ENCODE data around the gene PTPRG.

PTPRG gene

DNA sequence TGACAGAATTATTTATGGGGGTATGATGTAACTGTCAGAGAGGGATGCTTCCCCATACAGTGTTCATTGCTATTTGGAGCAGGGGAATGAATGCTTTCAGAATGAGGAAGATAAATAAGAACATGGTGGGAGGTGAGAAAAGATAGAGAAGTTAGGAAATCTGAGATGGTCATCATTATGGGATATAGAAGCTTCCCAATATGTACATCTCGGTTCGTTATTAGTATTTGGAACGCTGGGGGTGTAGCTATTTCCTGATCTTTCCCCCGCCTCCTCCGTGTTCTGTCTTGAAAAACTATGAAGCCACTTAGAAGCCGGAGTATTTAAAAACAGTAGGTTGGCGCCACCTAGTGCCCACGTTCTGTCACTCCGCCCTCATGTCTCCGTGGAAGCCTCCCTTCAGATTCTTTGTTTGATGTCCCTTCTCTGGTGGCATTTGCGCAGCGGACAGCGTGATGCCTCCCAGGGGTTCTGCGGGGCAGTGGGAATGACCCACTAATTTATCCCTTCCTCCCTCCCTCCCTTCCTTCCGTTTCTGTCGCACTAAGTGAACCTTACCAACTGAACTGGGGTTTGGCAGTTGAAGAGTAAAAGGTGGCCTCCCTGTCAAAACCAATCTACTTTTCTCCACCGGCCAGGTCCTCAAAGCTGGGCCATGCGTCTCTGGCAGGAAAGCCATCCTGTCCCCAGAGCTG is 627.5 kb downstream of the PTPRG start:
- DNase-seq (ENCODE audit: low spot score): peak; percentile 73

DNA sequence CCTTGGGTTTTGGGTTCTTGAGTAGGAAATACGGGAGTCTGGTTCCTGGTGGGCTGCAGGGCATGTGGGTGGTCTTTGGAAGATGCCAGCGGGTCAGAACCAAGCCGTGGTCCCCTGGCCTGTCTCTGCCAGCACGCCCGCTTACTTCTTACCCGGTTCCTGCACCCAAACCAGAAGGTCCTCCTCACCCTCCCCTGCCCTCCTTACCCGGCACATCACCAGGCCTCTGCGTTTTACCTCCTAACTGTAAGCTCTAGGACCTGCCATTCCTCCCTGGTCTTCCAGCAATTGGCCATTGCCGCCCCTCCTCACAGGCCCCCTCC is 628.0 kb downstream of the PTPRG start:
- DNase-seq (ENCODE audit: low spot score): no peak

GRCh38 chr3:62192891-62193290 is 631.5 kb downstream of the PTPRG start:
- no peak for DNase-seq (ENCODE audit: low spot score)

- DNase-seq (ENCODE audit: low spot score): no peak
Observed at GRCh38 chr3:62193586-62194345, 632.4 kb downstream of the PTPRG start.

DNA sequence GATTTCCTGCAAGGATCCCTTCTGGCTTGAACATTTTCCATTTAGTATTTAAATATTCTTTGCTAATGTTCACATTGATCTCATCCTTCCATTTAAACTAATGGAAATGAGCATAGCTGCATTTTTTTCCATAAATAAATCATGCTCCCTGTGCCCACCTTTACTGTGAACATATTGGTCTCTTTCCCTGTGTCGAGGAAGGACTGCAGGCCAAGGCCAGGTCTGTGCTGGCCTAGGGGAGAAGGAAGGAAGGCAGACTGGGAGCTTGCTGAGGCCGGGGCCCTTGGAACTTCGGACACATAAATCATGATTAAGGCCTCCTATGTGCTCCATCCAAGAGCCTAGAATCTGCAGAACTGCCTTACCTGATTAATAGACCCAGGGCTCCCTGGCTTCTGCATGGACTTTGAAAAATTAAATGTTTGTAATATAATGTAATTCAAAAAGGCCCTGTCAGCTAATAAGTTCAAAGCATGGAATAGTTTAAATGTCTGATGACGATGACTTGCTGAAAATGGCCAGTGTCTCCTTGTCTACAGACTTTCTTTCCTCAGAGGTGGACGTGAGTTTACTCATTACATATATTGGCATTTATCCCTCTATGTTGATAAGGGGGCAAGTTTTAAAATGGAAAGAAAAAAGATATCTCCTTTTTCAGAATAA is 636.1 kb downstream of the PTPRG start:
- no peak for DNase-seq (ENCODE audit: low spot score)

- no peak for DNase-seq (ENCODE audit: low spot score)
Observed at GRCh38 chr3:62199126-62199525, 637.8 kb downstream of the PTPRG start.

DNA sequence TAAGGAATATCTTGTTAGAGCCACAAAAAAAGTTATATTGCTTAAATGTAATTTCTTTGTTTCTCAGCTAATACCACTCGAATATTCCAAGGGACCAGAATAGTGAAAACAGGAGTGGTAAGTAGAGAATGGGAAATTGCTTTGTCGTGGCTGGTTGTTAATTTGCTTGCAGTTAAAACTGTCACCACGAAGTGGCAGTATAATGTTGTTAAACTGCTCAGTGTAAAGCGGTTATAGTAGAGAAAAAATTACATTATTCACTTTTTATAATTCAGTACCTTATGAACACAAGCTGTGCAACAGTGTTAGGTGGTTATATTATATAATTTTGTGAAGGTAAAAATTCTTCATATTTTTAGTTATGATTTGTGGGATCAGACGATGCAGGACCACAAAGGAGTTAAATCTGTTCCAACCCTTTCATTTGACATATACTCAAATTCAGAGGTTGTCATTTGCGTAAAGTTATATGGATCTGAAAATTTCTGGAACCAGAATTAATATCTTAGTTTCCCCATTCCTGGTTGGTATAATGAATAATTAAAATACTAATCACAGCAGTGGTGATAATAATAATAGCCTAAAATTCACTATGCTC is 640.2 kb downstream of the PTPRG start:
- DNase-seq (ENCODE audit: low spot score): peak; percentile 50

GRCh38 chr3:62203152-62203551 is 641.8 kb downstream of the PTPRG start:
- DNase-seq (ENCODE audit: low spot score): no peak

- no peak for DNase-seq (ENCODE audit: low spot score)
Observed at GRCh38 chr3:62203561-62203960, 642.2 kb downstream of the PTPRG start.

DNA sequence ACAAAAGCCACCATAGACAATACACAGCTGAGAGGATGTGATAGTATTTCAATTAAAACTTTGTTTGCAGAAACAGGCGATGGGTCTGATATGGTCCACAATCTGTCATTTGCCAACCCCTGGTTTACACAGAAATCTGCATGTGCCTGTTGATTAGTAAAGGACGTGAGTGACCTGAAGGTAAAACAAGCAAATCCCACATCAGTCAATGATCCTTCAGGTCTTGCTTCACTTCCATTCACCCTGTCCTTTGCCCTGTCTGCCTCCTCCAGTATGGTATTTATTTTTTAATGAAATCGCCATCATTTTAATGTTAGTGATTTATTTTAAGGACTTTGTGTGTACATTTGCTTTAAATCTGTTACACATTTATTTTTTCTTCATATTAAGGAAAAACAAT is 645.8 kb downstream of the PTPRG start:
- DNase-seq (ENCODE audit: low spot score): no peak

- DNase-seq (ENCODE audit: low spot score): no peak
Observed at GRCh38 chr3:62208385-62208784, 647.0 kb downstream of the PTPRG start.

GRCh38 chr3:62209101-62209500 is 647.7 kb downstream of the PTPRG start:
- no peak for DNase-seq (ENCODE audit: low spot score)

GRCh38 chr3:62210011-62210410 is 648.6 kb downstream of the PTPRG start:
- peak; percentile 33 for DNase-seq (ENCODE audit: low spot score)

- DNase-seq (ENCODE audit: low spot score): no peak
Observed at GRCh38 chr3:62211675-62212429, 650.5 kb downstream of the PTPRG start.

- DNase-seq (ENCODE audit: low spot score): no peak
Observed at GRCh38 chr3:62214850-62215249, 653.5 kb downstream of the PTPRG start.

- no peak for DNase-seq (ENCODE audit: low spot score)
Observed at GRCh38 chr3:62220616-62221015, 659.2 kb downstream of the PTPRG start.

DNA sequence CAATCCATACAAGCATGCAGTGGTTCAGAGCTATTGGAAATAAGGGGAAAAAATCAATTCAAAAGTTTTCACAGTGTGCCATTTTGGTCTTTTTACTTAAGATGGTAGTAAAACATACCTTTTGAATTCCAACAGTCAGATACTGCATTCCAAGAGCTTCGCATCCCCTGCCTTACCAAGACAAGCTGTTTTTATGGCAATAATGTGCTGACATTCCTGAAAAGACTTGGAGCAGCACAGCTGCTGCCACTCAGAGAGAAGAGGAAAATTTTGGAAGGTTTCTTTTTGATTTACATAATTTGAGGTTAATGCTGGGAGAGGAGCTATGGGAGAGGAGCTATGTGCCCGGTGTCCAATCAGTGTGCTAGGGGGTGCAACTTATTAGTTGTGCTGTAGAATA is 663.7 kb downstream of the PTPRG start:
- DNase-seq (ENCODE audit: low spot score): no peak

DNA sequence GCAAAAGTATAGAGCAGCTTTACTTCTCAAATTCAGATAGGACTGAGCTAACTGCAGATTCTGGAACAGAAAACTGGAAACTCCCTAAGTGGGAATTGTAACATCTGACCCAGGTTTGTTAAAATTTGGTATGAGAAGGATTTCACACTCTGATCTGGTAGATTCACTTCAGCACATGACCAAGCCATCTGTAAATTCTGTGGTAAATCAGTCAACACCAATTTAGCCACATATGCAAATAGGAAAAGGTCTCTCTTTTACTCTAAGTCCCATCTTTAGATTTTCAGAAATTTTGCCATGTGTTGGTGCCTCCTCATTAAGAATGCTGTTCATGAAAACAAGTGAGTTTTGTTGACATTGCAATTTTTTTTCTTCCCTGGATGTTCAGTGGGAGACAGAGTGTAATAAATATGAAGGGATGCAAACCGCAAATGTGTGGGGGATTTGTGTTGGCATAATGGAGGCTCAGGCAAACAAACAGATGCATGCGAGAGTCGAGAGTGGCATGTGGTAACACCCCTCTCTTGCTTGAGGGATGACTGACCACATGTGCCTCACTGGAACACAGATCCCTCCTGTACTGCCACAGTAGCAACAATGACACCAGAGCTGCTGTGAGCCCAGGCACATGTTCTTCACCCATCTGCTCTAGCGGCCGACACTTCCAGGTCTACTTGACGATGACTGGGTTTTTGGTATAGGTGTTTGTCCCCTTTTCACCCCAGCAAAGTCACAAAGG is 665.4 kb downstream of the PTPRG start:
- no peak for DNase-seq (ENCODE audit: low spot score)

GRCh38 chr3:62228467-62228866 is 667.1 kb downstream of the PTPRG start:
- no peak for DNase-seq (ENCODE audit: low spot score)

DNA sequence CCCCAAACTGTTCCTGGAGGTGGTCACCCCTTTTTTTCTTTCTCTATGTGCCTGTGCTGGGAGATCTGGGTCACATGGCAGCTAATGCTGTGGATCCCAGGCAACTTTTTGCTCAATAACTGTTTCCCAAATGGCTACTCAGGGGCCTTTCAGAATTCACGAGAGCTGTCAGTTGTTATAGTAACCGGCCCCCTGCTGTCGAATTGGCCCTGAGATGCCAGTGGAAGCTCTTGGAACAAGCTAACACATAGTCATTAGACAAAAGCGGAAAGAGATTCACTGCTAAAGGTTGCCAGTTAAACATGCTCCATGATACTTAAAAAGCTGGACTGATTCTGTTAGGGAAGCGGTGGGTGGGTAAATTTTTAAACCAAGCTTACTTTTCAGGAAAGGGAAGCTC is 667.8 kb downstream of the PTPRG start:
- DNase-seq (ENCODE audit: low spot score): peak; percentile 11

DNA sequence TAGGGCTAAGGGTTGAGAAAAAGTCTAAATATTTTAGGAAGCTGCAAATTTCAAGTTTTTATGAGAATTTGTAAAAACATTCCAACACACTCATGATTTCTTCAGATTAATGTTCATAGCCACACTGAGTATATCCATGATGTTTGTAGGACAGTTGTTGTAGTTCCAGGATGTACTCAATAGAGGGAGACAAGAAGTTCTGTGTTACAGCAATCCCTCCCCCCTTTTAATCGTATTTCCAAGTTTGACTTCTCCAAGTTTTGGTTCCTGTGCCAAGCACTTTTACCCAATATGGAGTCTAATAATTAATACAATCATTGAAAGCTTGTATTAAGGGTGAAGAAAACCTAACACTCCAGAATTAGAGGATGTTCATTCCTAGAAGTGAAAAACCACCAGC is 668.5 kb downstream of the PTPRG start:
- DNase-seq (ENCODE audit: low spot score): peak; percentile 12

All from pons (tissue), 1 donor.